CD4-positive, alpha-beta T cell (primary cell): ENCODE data around the gene TGFBI. TPM values are rescaled to one million over a fixed set of nuclear protein-coding genes. Genes with fewer than 3 reads are reported as not detected.

Experiments used
- ATAC-seq: fragments of 200-7000 bp; cut with Tn5 transposase; one replicate; pipeline ENCODE4 v1.10.0; 2022; ENCODE audit warnings: mild to moderate bottlenecking; ENCODE audit not compliant: poor library complexity
- CTCF ChIA-PET: fragments of 350-600 bp; sonication (Branson Sonifier 250); formaldehyde crosslinking; loops from one replicate; lab custom pipeline; 2021; ENCODE audit warnings: antibody characterized with exemption, inconsistent platforms; lab: Charles Lee
- POLR2A ChIA-PET: fragments of 350-600 bp; sonication (Branson Sonifier 250); formaldehyde crosslinking; loops from one replicate; lab custom pipeline; 2021; ENCODE audit warnings: antibody characterized with exemption, inconsistent platforms; lab: Charles Lee
- DNase-seq, 14 experiments: peaks; one replicate each; pipeline ENCODE4 v3.0.0-alpha.2; 2013 to 2020; ENCODE audit warnings: mixed read lengths in 2 of 14
- H3K27ac ChIP-seq, 2 donors: one replicate each; pipeline versions ENCODE4 v1.5.1 to v1.7.0; 2013; ENCODE audit warnings: low read length in 2 of 2, low read depth in 1 of 2, mild to moderate bottlenecking in 1 of 2
- H3K27me3 ChIP-seq, 2 experiments: 1 replicate in 1 of 2; 2 replicates in 1 of 2; pipeline versions ENCODE4 v1.6.1 to v1.7.0; 2013; ENCODE audit warnings: low read length in 2 of 2, control low read depth in 1 of 2, mild to moderate bottlenecking in 1 of 2, moderate library complexity in 1 of 2; ENCODE audit not compliant: insufficient read depth in 2 of 2, control insufficient read depth in 1 of 2
- H3K36me3 ChIP-seq: one replicate; pipeline ENCODE4 v1.6.1; 2013; ENCODE audit warnings: low read length, control low read depth; ENCODE audit not compliant: insufficient read depth
- H3K4me1 ChIP-seq: one replicate; pipeline ENCODE4 v1.6.1; 2013; ENCODE audit warnings: low read length, control low read depth; ENCODE audit not compliant: insufficient read depth
- H3K4me3 ChIP-seq: one replicate; pipeline ENCODE4 v1.5.1; 2013; ENCODE audit warnings: mild to moderate bottlenecking, low read length, moderate library complexity
- H3K9me3 ChIP-seq, 2 experiments: 1 replicate in 1 of 2; 2 replicates in 1 of 2; pipeline versions ENCODE4 v1.6.1 to v1.7.0; 2013; ENCODE audit warnings: low read length in 2 of 2, mild to moderate bottlenecking in 2 of 2, control low read depth in 1 of 2, moderate library complexity in 1 of 2; ENCODE audit not compliant: control insufficient read depth in 1 of 2, insufficient read depth in 1 of 2
- H3K27ac Mint-ChIP-seq: one replicate; pipeline ENCODE4 v1.8.0; 2020; ENCODE audit warnings: mixed read lengths
- H3K27me3 Mint-ChIP-seq: one replicate; pipeline ENCODE4 v1.8.0; 2021; ENCODE audit warnings: mixed read lengths
- H3K36me3 Mint-ChIP-seq: one replicate; pipeline ENCODE4 v1.8.0; 2021; ENCODE audit warnings: low read depth, mixed read lengths
- H3K4me1 Mint-ChIP-seq: one replicate; pipeline ENCODE4 v1.8.0; 2021; ENCODE audit warnings: low read depth, mixed read lengths
- H3K4me3 Mint-ChIP-seq: one replicate; pipeline ENCODE4 v1.8.0; 2020; ENCODE audit warnings: mild to moderate bottlenecking, mixed read lengths
- H3K9me3 Mint-ChIP-seq: one replicate; pipeline ENCODE4 v1.8.0; 2020; ENCODE audit warnings: mixed read lengths
- CTCF ChIP-seq: fragments of 200-600 bp; IDR thresholded peaks from one replicate; pipeline ENCODE4 v1.8.0; 2022; ENCODE audit warnings: antibody characterized with exemption, mild to moderate bottlenecking
- intact Hi-C, 2 experiments: fragments of 100-400 bp; cut with DNase I in 1 of 2; cut with micrococcal nuclease in 1 of 2; formaldehyde crosslinking; loops; one replicate each; pipeline versions ENCODE4 v1.15.1 to v1.9.0; 2023 to 2025; cut with DNase I, micrococcal nuclease
- total RNA-seq, 174 experiments: library from RNA in 2 of 174; stranded (reverse) in 2 of 174; gene quantifications; one replicate each; pipeline ENCODE4 v1.2.3 and lab custom pipeline; 2021 to 2026

TGFBI gene
- total RNA-seq, 2 experiments from 2014 or later, result 4.8 to 5.9 TPM

- H3K27ac Mint-ChIP-seq, result no peak overlapping the region
- H3K4me1 Mint-ChIP-seq, result no peaks in the 10 kb centered on the region
- Histone ChIP-seq H3K27me3 (no peaks in the 10 kb centered on the region), H3K9me3 (no peaks in the 10 kb centered on the region), H3K4me3 (no peak overlapping the region), H3K36me3 (no peaks in the 10 kb centered on the region), H3K4me1 (peaks cover under 1% of the 10 kb centered on the region), H3K27ac (no peak overlapping the region)
- peaks cover 15% of the 10 kb centered on the region for H3K27me3 Mint-ChIP-seq
- intact Hi-C loops, result no loop called here
- no peak for TF ChIP-seq CTCF
- ATAC-seq (no peak), DNase-seq (no peak)
- ChIA-PET CTCF (no interaction called here), POLR2A (no interaction called here)
- no peaks in the 10 kb centered on the region for H3K36me3 Mint-ChIP-seq
- no peak overlapping the region for H3K4me3 Mint-ChIP-seq
- no peaks in the 10 kb centered on the region for H3K9me3 Mint-ChIP-seq
These were observed 9.7 kb upstream of the TGFBI start for GRCh38 chr5:136018814-136019783.

- no peaks in the 10 kb centered on the region for H3K9me3 Mint-ChIP-seq
- ChIA-PET CTCF (no interaction called here), POLR2A (no interaction called here)
- no peaks in the 10 kb centered on the region for H3K9me3 ChIP-seq
- H3K27me3 ChIP-seq, result no peaks in the 10 kb centered on the region
- H3K4me1 Mint-ChIP-seq, result no peaks in the 10 kb centered on the region
- intact Hi-C loops, result no loop called here
- no peak overlapping the region for H3K4me3 ChIP-seq
- H3K36me3 ChIP-seq, result no peaks in the 10 kb centered on the region
- peaks cover 21% of the 10 kb centered on the region for H3K27me3 Mint-ChIP-seq
- no peak for TF ChIP-seq CTCF
- no peak overlapping the region for H3K27ac ChIP-seq
- no peak for ATAC-seq
- no peak overlapping the region for H3K4me3 Mint-ChIP-seq
- H3K27ac Mint-ChIP-seq, result no peak overlapping the region
- no peak for DNase-seq
- H3K4me1 ChIP-seq, result no peaks in the 10 kb centered on the region
- H3K36me3 Mint-ChIP-seq, result no peaks in the 10 kb centered on the region
These were observed 8.8 kb upstream of the TGFBI start for GRCh38 chr5:136020001-136020382.

GRCh38 chr5:136020383-136021015 lies 8.3 kb upstream of the TGFBI start:
- DNase-seq (peak in 2 of 14 experiments; percentile 58 to 69), ATAC-seq (peak; percentile 34)
- no peaks in the 10 kb centered on the region for H3K9me3 ChIP-seq
- no peak overlapping the region for H3K27ac ChIP-seq
- H3K9me3 Mint-ChIP-seq, result no peaks in the 10 kb centered on the region
- no peak overlapping the region for H3K4me3 Mint-ChIP-seq
- no peaks in the 10 kb centered on the region for H3K4me1 Mint-ChIP-seq
- H3K4me1 ChIP-seq, result no peaks in the 10 kb centered on the region
- intact Hi-C loops, result no loop called here
- ChIA-PET POLR2A (no interaction called here), CTCF (no interaction called here)
- no peaks in the 10 kb centered on the region for H3K27me3 ChIP-seq
- peaks cover 26% of the 10 kb centered on the region for H3K27me3 Mint-ChIP-seq
- H3K27ac Mint-ChIP-seq, result no peak overlapping the region
- no peak for TF ChIP-seq CTCF
- H3K36me3 ChIP-seq, result no peaks in the 10 kb centered on the region
- no peaks in the 10 kb centered on the region for H3K36me3 Mint-ChIP-seq
- no peak overlapping the region for H3K4me3 ChIP-seq
